Uterus (tissue), 2 donors: ENCODE results near the gene MEIS2.

ENCODE experiments used
- POLR2A ChIP-seq, 2 donors: fragments of 450-650 bp; IDR thresholded peaks; one replicate each; pipeline ENCODE4 v1.6.1; 2016; ENCODE audit warnings: antibody characterized with exemption in 2 of 2, mild to moderate bottlenecking in 1 of 2, moderate library complexity in 1 of 2
- TF ChIP-seq, protein P1 (sequence below), 4 experiments: fragments of 200-600 bp in 2 of 4; fragments of 450-650 bp in 2 of 4; sonication (generic) in 2 of 4; IDR thresholded peaks; one replicate each; pipeline ENCODE4 v1.5.1; 2016 to 2019; ENCODE audit warnings: antibody characterized with exemption in 4 of 4, mild to moderate bottlenecking in 2 of 4, moderate library complexity in 1 of 4

DNA sequence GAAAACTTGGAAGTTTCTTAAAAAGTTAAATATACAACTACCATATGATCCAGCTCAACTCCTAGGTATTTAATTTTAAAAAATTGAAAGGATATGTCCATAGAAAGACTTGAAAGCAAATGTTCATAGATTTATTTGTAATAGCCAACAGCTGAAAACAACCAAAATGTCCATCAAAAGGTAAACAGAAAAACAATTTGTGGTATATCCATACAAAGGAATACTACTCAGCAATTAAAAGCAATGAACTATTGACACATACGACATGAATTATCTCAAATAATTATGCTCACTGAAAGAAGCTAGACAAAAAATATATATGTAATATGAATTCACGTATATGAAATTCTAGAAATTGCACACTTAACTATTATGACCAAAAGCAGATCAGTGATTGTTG is 249.5 kb downstream of the MEIS2 start:
- TF ChIP-seq, protein P1, sequence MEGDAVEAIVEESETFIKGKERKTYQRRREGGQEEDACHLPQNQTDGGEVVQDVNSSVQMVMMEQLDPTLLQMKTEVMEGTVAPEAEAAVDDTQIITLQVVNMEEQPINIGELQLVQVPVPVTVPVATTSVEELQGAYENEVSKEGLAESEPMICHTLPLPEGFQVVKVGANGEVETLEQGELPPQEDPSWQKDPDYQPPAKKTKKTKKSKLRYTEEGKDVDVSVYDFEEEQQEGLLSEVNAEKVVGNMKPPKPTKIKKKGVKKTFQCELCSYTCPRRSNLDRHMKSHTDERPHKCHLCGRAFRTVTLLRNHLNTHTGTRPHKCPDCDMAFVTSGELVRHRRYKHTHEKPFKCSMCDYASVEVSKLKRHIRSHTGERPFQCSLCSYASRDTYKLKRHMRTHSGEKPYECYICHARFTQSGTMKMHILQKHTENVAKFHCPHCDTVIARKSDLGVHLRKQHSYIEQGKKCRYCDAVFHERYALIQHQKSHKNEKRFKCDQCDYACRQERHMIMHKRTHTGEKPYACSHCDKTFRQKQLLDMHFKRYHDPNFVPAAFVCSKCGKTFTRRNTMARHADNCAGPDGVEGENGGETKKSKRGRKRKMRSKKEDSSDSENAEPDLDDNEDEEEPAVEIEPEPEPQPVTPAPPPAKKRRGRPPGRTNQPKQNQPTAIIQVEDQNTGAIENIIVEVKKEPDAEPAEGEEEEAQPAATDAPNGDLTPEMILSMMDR (IDR thresholded peaks at IDR 0.05) = no peak
- TF ChIP-seq POLR2A (IDR thresholded peaks at IDR 0.05) = no peak
